ENCODE measurements around the gene KIF16B.

DNA sequence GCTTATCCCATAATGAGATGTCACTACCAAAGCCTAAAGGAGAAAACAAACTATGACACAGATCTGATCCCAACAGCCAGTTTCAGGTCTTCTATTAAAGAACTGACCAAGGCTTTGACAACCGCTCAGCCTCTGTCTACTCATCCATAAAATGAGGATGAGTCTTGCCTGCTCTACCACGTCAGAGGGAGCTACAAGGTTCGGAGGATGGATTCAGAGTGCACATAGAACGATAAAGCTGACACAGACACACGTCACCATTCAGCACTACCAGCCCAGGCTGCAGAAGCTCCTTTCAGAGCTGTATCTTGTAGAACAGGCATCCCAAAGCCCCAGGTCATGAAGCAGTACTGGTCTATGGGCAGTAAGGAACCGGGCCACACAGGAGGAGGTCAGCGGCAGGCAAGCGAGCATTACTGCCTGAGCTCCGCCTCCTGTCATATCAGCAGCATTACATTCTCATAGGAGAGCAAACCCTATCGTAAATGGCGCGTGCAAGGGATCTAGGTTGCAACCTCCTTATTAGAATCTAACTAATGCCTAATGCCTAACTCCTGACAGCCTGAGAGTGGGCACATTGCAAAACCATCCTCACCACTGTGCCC, 25.1 kb downstream of the KIF16B start:
- TF ChIP-seq, protein P1, sequence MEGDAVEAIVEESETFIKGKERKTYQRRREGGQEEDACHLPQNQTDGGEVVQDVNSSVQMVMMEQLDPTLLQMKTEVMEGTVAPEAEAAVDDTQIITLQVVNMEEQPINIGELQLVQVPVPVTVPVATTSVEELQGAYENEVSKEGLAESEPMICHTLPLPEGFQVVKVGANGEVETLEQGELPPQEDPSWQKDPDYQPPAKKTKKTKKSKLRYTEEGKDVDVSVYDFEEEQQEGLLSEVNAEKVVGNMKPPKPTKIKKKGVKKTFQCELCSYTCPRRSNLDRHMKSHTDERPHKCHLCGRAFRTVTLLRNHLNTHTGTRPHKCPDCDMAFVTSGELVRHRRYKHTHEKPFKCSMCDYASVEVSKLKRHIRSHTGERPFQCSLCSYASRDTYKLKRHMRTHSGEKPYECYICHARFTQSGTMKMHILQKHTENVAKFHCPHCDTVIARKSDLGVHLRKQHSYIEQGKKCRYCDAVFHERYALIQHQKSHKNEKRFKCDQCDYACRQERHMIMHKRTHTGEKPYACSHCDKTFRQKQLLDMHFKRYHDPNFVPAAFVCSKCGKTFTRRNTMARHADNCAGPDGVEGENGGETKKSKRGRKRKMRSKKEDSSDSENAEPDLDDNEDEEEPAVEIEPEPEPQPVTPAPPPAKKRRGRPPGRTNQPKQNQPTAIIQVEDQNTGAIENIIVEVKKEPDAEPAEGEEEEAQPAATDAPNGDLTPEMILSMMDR (IDR thresholded peaks at IDR 0.05), result no peak
- TF ChIP-seq EP300 (IDR thresholded peaks at IDR 0.05) (no peak), POLR2AphosphoS5 (IDR thresholded peaks at IDR 0.05) (no peak)

Data from sigmoid colon (tissue), 4 donors.